ENCODE results near the gene AQP6. TPM values are rescaled to one million over a fixed set of nuclear protein-coding genes. Genes with fewer than 3 reads are reported as not detected.
A peak's percentile ranks its signal among the peaks of the same experiment; 100 is the strongest.

AQP6 gene
- total and polyA plus RNA-seq, 2 donors from 2014 or later = 12.0 to 74.1 TPM

- no peak overlapping the region for H3K9ac ChIP-seq (ENCODE audit: low read length in 3 of 3)
These were observed 40.8 kb downstream of the AQP6 start for GRCh38 chr12:50013361-50014147.

GRCh38 chr12:50014342-50014741 is 41.6 kb downstream of the AQP6 start:
- H3K27me3 ChIP-seq (ENCODE audit: control insufficient read depth, insufficient read depth, low read length) = no peaks in the 10 kb centered on the region
- FAIRE-seq (no peak), DNase-seq (no peak)
- H3K4me1 ChIP-seq (ENCODE audit: control insufficient read depth in 2 of 3, insufficient read depth in 2 of 3, low read depth in 1 of 3, low read length in 3 of 3) = peaks cover 0 to 8% (median 3%) of the 10 kb centered on the region in 3 donors
- no peak overlapping the region for H3K9ac ChIP-seq (ENCODE audit: low read length in 3 of 3)
- TF ChIP-seq CTCF (IDR thresholded peaks at IDR 0.05; ENCODE audit: borderline replicate concordance, extremely low read depth, insufficient read depth) = no peak
- H3K4me3 ChIP-seq (ENCODE audit: low read length in 3 of 3) = no peak overlapping the region
- H3K27ac ChIP-seq (ENCODE audit: low read depth in 2 of 2, low read length in 2 of 2) = no peak overlapping the region
- intact Hi-C loops (cut with DNase I) = no loop called here
- H3K36me3 ChIP-seq (ENCODE audit: control insufficient read depth in 2 of 3, insufficient read depth in 3 of 3, low read length in 3 of 3) = no peaks in the 10 kb centered on the region
- H3K9me3 ChIP-seq (ENCODE audit: control insufficient read depth in 2 of 3, insufficient read depth in 1 of 3, low read length in 3 of 3) = no peaks in the 10 kb centered on the region

More at GRCh38 chr12:50013361-50014147, 40.8 kb downstream of the AQP6 start:
- intact Hi-C loops (cut with DNase I) = no loop called here
- DNase-seq = no peak
- Histone ChIP-seq H3K27ac (ENCODE audit: low read depth in 2 of 2, low read length in 2 of 2) (no peak overlapping the region), H3K27me3 (ENCODE audit: control insufficient read depth, insufficient read depth, low read length) (no peaks in the 10 kb centered on the region), H3K36me3 (ENCODE audit: control insufficient read depth in 2 of 3, insufficient read depth in 3 of 3, low read length in 3 of 3) (no peaks in the 10 kb centered on the region), H3K4me1 (ENCODE audit: control insufficient read depth in 2 of 3, insufficient read depth in 2 of 3, low read depth in 1 of 3, low read length in 3 of 3) (peaks cover 0 to 8% (median 3%) of the 10 kb centered on the region in 3 donors), H3K4me3 (ENCODE audit: low read length in 3 of 3) (no peak overlapping the region), H3K9me3 (ENCODE audit: control insufficient read depth in 2 of 3, insufficient read depth in 1 of 3, low read length in 3 of 3) (no peaks in the 10 kb centered on the region)
- FAIRE-seq = no peak
- no peak for TF ChIP-seq CTCF (IDR thresholded peaks at IDR 0.05; ENCODE audit: borderline replicate concordance, extremely low read depth, insufficient read depth)

GRCh38 chr12:50016501-50017475 is 44.0 kb downstream of the AQP6 start:
- Histone ChIP-seq H3K9ac (ENCODE audit: low read length in 3 of 3) (peak overlapping the region in 1 of 3 donors; percentile 5), H3K4me1 (ENCODE audit: control insufficient read depth in 2 of 3, insufficient read depth in 2 of 3, low read depth in 1 of 3, low read length in 3 of 3) (peaks cover 0 to 8% (median 3%) of the 10 kb centered on the region in 3 donors), H3K27ac (ENCODE audit: low read depth in 2 of 2, low read length in 2 of 2) (no peak overlapping the region), H3K27me3 (ENCODE audit: control insufficient read depth, insufficient read depth, low read length) (no peaks in the 10 kb centered on the region), H3K4me3 (ENCODE audit: low read length in 3 of 3) (no peak overlapping the region), H3K9me3 (ENCODE audit: control insufficient read depth in 2 of 3, insufficient read depth in 1 of 3, low read length in 3 of 3) (no peaks in the 10 kb centered on the region), H3K36me3 (ENCODE audit: control insufficient read depth in 2 of 3, insufficient read depth in 3 of 3, low read length in 3 of 3) (no peaks in the 10 kb centered on the region)
- intact Hi-C loops (cut with DNase I) = no loop called here
- TF ChIP-seq CTCF (IDR thresholded peaks at IDR 0.05; ENCODE audit: borderline replicate concordance, extremely low read depth, insufficient read depth) = no peak
- FAIRE-seq = no peak
- DNase-seq = peak in 2 of 5 donors; percentile 42 to 79

All from kidney (tissue), 14 donors.